ENCODE data around the gene RAB4A. TPM values are rescaled to one million over a fixed set of nuclear protein-coding genes. Genes with fewer than 3 reads are reported as not detected.

The RAB4A gene
- total and polyA plus RNA-seq, 2 of the 4 experiments (the other 2 are of a cell fraction) = 25.6 to 26.2 TPM

DNA sequence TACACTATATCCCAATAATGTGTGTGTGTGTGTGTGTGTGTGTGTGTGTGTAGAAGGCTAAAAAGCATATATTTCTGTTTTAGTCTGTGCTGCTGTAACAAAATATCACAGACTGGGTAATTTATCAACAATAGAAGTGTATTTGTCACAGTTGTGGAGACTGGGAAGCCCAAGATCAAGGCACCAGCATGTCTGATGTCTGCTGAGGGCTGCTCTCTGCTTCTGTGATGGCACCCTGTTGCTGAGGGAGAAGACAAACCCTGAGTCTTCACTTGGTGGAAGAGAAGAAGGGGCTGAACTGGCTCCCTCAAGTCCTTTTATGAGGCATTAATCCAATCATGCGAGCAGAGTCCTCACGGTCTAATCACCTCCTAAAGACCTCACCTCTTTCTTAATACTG is 23.0 kb upstream of the RAB4A start:
- Histone ChIP-seq H2AK5ac (ENCODE audit: low read depth, low read length) (no peak overlapping the region), H3K4me3 (ENCODE audit: insufficient read depth, low read depth, low read length) (no peak overlapping the region), H3K4ac (ENCODE audit: low read depth, low read length) (no peak overlapping the region), H3K18ac (ENCODE audit: low read depth, low read length) (no peak overlapping the region), H2BK120ac (ENCODE audit: low read depth, low read length) (no peak overlapping the region), H4K5ac (ENCODE audit: low read depth, low read length) (no peak overlapping the region), H3K9ac (ENCODE audit: low read depth, low read length) (no peak overlapping the region), H2BK20ac (ENCODE audit: low read depth, low read length) (no peak overlapping the region), H3K36me3 (ENCODE audit: control insufficient read depth, insufficient read depth, low read length) (no peaks in the 10 kb centered on the region), H4K8ac (ENCODE audit: low read depth in 2 of 2, low read length in 2 of 2) (no peak overlapping the region), H3K4me1 (ENCODE audit: control insufficient read depth, insufficient read depth, low read length) (no peaks in the 10 kb centered on the region), H2AFZ (replicated peaks; ENCODE audit: low read length, poor library complexity) (no peak overlapping the region), H3K23ac (ENCODE audit: low read depth, low read length) (no peak overlapping the region), H3K9me1 (ENCODE audit: insufficient read depth, low read length) (no peaks in the 10 kb centered on the region), H3K56ac (ENCODE audit: extremely low read depth, insufficient read depth, low read length) (no peak overlapping the region), H3K4me2 (ENCODE audit: low read depth, low read length) (no peak overlapping the region), H3K27ac (ENCODE audit: insufficient read depth, low read length) (no peak overlapping the region), H3K27me3 (ENCODE audit: control insufficient read depth, insufficient read depth, low read length) (peaks cover 11% of the 10 kb centered on the region; the same call in 1 of the 2 replicates), H4K20me1 (ENCODE audit: insufficient read depth, low read length) (no peaks in the 10 kb centered on the region), H3K9me3 (ENCODE audit: control insufficient read depth, insufficient read depth, low read length) (peaks cover 4% of the 10 kb centered on the region), H2BK5ac (ENCODE audit: low read depth, low read length, poor library complexity, severe bottlenecking) (no peak overlapping the region), H4K91ac (ENCODE audit: insufficient read depth, low read depth, low read length) (no peak overlapping the region), H2BK15ac (ENCODE audit: low read depth, low read length) (no peak overlapping the region), H3K79me1 (ENCODE audit: low read depth in 1 of 2, low read length in 2 of 2) (no peaks in the 10 kb centered on the region), H2AK9ac (replicated peaks; ENCODE audit: low read depth, low read length, poor library complexity) (no peak overlapping the region), H3K14ac (replicated peaks; ENCODE audit: low read depth, low read length) (no peak overlapping the region)
- dilution Hi-C loops (cut with HindIII; ENCODE audit: low sequenced_read_pairs, unreplicated experiment) (no loop called here), intact Hi-C loops (cut with micrococcal nuclease) (loop anchor here (5.0 kb wide), 1 partner anchor 444 kb away; no protein-coding TSS in a partner anchor), in situ Hi-C loops (cut with MboI; ENCODE audit: low sequenced_read_pairs) (no loop called here)
- DNase-seq = no peak
- no CpG with 5 or more reads among the region's 2 CpGs for WGBS, 2 experiments (ENCODE audit: extremely low coverage in 2 of 2, insufficient read length in 1 of 2)
- no TSS peak for BruUV-seq (replicated peaks)
- ChIA-PET POLR2A (ENCODE audit: unreplicated experiment) (no interaction called here), CTCF (no interaction called here)
- ATAC-seq (ENCODE audit: low read depth) = no peak
- TF ChIP-seq MAZ (IDR thresholded peaks at IDR 0.05; ENCODE audit: borderline replicate concordance, low read depth, low read length) = no peak
- TF ChIP-seq, protein P1, sequence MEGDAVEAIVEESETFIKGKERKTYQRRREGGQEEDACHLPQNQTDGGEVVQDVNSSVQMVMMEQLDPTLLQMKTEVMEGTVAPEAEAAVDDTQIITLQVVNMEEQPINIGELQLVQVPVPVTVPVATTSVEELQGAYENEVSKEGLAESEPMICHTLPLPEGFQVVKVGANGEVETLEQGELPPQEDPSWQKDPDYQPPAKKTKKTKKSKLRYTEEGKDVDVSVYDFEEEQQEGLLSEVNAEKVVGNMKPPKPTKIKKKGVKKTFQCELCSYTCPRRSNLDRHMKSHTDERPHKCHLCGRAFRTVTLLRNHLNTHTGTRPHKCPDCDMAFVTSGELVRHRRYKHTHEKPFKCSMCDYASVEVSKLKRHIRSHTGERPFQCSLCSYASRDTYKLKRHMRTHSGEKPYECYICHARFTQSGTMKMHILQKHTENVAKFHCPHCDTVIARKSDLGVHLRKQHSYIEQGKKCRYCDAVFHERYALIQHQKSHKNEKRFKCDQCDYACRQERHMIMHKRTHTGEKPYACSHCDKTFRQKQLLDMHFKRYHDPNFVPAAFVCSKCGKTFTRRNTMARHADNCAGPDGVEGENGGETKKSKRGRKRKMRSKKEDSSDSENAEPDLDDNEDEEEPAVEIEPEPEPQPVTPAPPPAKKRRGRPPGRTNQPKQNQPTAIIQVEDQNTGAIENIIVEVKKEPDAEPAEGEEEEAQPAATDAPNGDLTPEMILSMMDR (conservative IDR thresholded peaks at IDR 0.05; ENCODE audit: low read depth, low read length) = no peak
- no peak for TF ChIP-seq MAFK (IDR thresholded peaks at IDR 0.05; ENCODE audit: low read depth, low read length)
- TF ChIP-seq RAD21 (IDR thresholded peaks at IDR 0.05; ENCODE audit: low read length) = no peak
- TF ChIP-seq, protein P2, sequence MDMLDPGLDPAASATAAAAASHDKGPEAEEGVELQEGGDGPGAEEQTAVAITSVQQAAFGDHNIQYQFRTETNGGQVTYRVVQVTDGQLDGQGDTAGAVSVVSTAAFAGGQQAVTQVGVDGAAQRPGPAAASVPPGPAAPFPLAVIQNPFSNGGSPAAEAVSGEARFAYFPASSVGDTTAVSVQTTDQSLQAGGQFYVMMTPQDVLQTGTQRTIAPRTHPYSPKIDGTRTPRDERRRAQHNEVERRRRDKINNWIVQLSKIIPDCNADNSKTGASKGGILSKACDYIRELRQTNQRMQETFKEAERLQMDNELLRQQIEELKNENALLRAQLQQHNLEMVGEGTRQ (IDR thresholded peaks at IDR 0.05; ENCODE audit: low read depth, low read length) = no peak
- TF ChIP-seq NFE2L2 (IDR thresholded peaks at IDR 0.05; ENCODE audit: low read depth, low read length) = no peak
- TF ChIP-seq CEBPB (IDR thresholded peaks at IDR 0.05; ENCODE audit: low read depth, low read length) = no peak
- TF ChIP-seq RFX5 (IDR thresholded peaks at IDR 0.05; ENCODE audit: low read depth, low read length) = no peak
- TF ChIP-seq POLR2A (IDR thresholded peaks at IDR 0.05; ENCODE audit: low read depth, low read length) = no peak
- TF ChIP-seq MXI1 (IDR thresholded peaks at IDR 0.05; ENCODE audit: borderline replicate concordance, low read depth, low read length) = no peak
- TF ChIP-seq, protein P3, sequence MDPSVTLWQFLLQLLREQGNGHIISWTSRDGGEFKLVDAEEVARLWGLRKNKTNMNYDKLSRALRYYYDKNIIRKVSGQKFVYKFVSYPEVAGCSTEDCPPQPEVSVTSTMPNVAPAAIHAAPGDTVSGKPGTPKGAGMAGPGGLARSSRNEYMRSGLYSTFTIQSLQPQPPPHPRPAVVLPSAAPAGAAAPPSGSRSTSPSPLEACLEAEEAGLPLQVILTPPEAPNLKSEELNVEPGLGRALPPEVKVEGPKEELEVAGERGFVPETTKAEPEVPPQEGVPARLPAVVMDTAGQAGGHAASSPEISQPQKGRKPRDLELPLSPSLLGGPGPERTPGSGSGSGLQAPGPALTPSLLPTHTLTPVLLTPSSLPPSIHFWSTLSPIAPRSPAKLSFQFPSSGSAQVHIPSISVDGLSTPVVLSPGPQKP (IDR thresholded peaks at IDR 0.05; ENCODE audit: borderline replicate concordance, low read depth, low read length) = no peak
- no peak for TF ChIP-seq SMC3 (IDR thresholded peaks at IDR 0.05; ENCODE audit: low read depth, low read length)

Data from IMR-90 (cell line).